Suprapubic skin (tissue), 3 donors: Measurements from ENCODE around the gene CCDC33.

Experiments
- CTCF ChIP-seq, 2 donors: fragments of 200-600 bp in 1 of 2; fragments of 450-650 bp in 1 of 2; sonication (generic) in 1 of 2; IDR thresholded peaks; one replicate each; pipeline ENCODE4 v1.5.1; 2016 to 2019; ENCODE audit warnings: antibody characterized with exemption in 2 of 2, mild to moderate bottlenecking in 1 of 2, moderate library complexity in 1 of 2
- POLR2A ChIP-seq, 2 donors: fragments of 450-650 bp; IDR thresholded peaks; one replicate each; pipeline ENCODE4 v1.6.1; 2017; ENCODE audit warnings: antibody characterized with exemption in 2 of 2, mild to moderate bottlenecking in 2 of 2, moderate library complexity in 2 of 2

- no peak for TF ChIP-seq POLR2A (IDR thresholded peaks at IDR 0.05)
- TF ChIP-seq CTCF (IDR thresholded peaks at IDR 0.05): no peak
Measured at GRCh38 chr15:74319596-74320351, 83.6 kb downstream of the CCDC33 start.
